PFSK-1 (cell line): ENCODE data around the gene PCNT.

Experiments
- POLR2AphosphoS5 ChIP-seq: IDR thresholded peaks from 2 replicates; pipeline ENCODE4 v1.6.1; 2012; ENCODE audit warnings: low read depth, mild to moderate bottlenecking, control low read depth, low read length, moderate library complexity
- SIN3A ChIP-seq: IDR thresholded peaks from 2 replicates; pipeline ENCODE4 v1.6.1; 2012; ENCODE audit warnings: mild to moderate bottlenecking, low read length, moderate library complexity, borderline replicate concordance; ENCODE audit not compliant: insufficient read depth
- TAF1 ChIP-seq: IDR thresholded peaks from 2 replicates; pipeline ENCODE4 v1.6.1; 2012; ENCODE audit warnings: low read length, control low read depth, borderline replicate concordance; ENCODE audit not compliant: insufficient read depth
- TF ChIP-seq, protein P1 (sequence below), 2 experiments: IDR thresholded peaks; 2 replicates each; pipeline versions ENCODE4 v1.6.1 to v1.8.0; 2011 to 2012; ENCODE audit warnings: low read depth in 2 of 2, low read length in 2 of 2, control low read depth in 1 of 2, inconsistent platforms in 1 of 2, mild to moderate bottlenecking in 1 of 2, moderate library complexity in 1 of 2; ENCODE audit not compliant: insufficient read depth in 1 of 2

DNA sequence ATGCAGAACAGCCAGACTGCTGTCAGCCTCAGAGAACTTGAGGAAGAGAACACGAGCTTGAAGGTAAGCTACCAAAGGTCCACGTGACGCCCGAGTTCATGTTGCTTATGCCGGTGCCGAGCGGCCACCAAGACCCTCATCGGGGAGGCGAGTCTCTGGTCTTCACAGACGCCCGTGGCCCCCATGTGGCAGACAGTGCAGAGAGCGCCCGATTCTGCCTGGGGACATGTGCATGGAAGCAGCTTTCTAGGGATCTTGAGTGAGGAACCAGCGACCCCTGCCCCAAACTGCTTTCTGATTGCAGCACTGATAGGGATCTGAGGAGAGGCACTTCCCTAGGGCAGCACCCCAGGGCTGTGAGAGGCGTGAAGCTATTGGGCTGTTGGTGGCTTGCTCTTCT lies 78.5 kb downstream of the PCNT start:
- TF ChIP-seq, protein P1, sequence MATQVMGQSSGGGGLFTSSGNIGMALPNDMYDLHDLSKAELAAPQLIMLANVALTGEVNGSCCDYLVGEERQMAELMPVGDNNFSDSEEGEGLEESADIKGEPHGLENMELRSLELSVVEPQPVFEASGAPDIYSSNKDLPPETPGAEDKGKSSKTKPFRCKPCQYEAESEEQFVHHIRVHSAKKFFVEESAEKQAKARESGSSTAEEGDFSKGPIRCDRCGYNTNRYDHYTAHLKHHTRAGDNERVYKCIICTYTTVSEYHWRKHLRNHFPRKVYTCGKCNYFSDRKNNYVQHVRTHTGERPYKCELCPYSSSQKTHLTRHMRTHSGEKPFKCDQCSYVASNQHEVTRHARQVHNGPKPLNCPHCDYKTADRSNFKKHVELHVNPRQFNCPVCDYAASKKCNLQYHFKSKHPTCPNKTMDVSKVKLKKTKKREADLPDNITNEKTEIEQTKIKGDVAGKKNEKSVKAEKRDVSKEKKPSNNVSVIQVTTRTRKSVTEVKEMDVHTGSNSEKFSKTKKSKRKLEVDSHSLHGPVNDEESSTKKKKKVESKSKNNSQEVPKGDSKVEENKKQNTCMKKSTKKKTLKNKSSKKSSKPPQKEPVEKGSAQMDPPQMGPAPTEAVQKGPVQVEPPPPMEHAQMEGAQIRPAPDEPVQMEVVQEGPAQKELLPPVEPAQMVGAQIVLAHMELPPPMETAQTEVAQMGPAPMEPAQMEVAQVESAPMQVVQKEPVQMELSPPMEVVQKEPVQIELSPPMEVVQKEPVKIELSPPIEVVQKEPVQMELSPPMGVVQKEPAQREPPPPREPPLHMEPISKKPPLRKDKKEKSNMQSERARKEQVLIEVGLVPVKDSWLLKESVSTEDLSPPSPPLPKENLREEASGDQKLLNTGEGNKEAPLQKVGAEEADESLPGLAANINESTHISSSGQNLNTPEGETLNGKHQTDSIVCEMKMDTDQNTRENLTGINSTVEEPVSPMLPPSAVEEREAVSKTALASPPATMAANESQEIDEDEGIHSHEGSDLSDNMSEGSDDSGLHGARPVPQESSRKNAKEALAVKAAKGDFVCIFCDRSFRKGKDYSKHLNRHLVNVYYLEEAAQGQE (IDR thresholded peaks at IDR 0.05; ENCODE audit: insufficient read depth in 1 of 2, low read depth in 2 of 2, low read length in 2 of 2) = no peak
- TF ChIP-seq TAF1 (no peak), POLR2AphosphoS5 (no peak), SIN3A (no peak)
